ENCODE measurements around the gene TRPV3. TPM values are rescaled to one million over a fixed set of nuclear protein-coding genes. Genes with fewer than 3 reads are reported as not detected.
"Not testable (repeated sequence)": the region's sequence is repeated elsewhere in the genome, so short reads cannot be mapped to it uniquely, and the experiment has no call there.

Gene TRPV3
- total RNA-seq, 1 experiment from 2014 or later = under 0.01 TPM

DNA sequence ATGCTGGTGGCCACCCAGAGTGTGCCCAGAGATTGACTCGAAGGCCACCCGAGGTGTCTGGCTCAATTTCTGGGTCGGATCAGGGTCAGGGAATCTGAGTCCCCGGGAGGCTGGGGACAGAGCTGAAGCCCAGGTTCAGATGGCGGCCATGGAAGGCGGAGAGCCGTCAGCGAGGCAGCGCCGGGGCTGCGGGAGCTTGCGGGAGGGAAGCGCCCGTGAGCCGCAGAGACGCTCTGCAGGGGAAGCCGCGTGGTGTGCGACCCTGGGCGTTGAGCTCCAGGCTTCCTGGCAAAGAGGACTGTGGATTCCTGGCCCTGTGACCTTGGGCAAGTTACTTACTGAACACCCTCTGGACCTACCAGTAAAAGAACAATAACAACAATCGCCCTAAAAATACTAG is 85.5 kb downstream of the TRPV3 start:
- no peak for DNase-seq (ENCODE audit: low read depth)

DNA sequence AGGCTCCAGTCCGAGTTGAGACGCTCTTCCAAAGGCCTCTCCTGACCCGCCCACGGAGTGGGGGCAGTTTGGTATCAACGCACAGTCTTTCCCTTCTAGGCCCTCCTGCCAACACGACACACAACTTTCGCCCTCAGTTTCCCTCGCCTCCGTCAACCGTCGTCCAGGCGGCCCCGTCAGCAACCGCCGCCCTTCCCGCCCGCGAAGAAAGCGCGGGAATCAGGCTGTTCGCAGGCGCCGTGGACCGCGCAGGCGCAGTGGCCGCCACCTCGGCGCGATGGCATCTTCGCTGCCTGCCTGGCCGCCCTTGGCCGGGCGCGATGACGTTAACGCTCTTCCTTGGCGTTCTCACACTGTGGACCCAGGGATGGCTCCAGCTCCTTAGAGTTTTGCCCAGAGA is 86.0 kb downstream of the TRPV3 start, which contains the start of gene SPATA22:
Gene SPATA22, minus strand, starts transcription at position 221 of the 400 bp plus-strand sequence. CDS start 2,494 bp downstream, outside the sequence.
- DNase-seq (ENCODE audit: low read depth) = no peak

GRCh38 chr17:3469529-3469928 is 88.1 kb downstream of the TRPV3 start:
- DNase-seq (ENCODE audit: low read depth) = no peak

GRCh38 chr17:3466355-3466754 is 91.3 kb downstream of the TRPV3 start:
- DNase-seq (ENCODE audit: low read depth) = not testable (repeated sequence)

Other genes with a start within 250 kb of the TRPV3 start
- gene OR3A2, start 171.5 kb downstream of the TRPV3 start, total RNA-seq (2014; rRNA removed; shearing (Covaris generic)) = not detected in 2 replicates
- gene OR1E1, start 159.4 kb downstream of the TRPV3 start, total RNA-seq (2014; rRNA removed; shearing (Covaris generic)) = not detected in 2 replicates
- gene OR3A3, start 146.4 kb downstream of the TRPV3 start, total RNA-seq (2014; rRNA removed; shearing (Covaris generic)) = not detected in 2 replicates
- gene OR1E2, start 124.0 kb downstream of the TRPV3 start, total RNA-seq (2014; rRNA removed; shearing (Covaris generic)) = not detected in 2 replicates
- not detected in 2 replicates for gene SPATA22, start 86.0 kb downstream of the TRPV3 start, total RNA-seq (2014; rRNA removed; shearing (Covaris generic))
- 0.10 and 1.2 TPM in 2 replicates for gene ASPA, start 81.8 kb downstream of the TRPV3 start, total RNA-seq (2014; rRNA removed; shearing (Covaris generic))
- 0.72 and 0.78 TPM in 2 replicates for gene TRPV1, start 51.6 kb upstream of the TRPV3 start, total RNA-seq (2014; rRNA removed; shearing (Covaris generic))
- gene SHPK, start 78.4 kb upstream of the TRPV3 start, total RNA-seq (2014; rRNA removed; shearing (Covaris generic)) = 9.2 and 11.3 TPM in 2 replicates
- gene CTNS, start 78.9 kb upstream of the TRPV3 start, total RNA-seq (2014; rRNA removed; shearing (Covaris generic)) = 9.9 and 10.3 TPM in 2 replicates
- 113 and 148 TPM in 2 replicates for gene TAX1BP3, start 110.8 kb upstream of the TRPV3 start, total RNA-seq (2014; rRNA removed; shearing (Covaris generic))
- gene EMC6, start 111.0 kb upstream of the TRPV3 start, total RNA-seq (2014; rRNA removed; shearing (Covaris generic)) = 47.9 and 64.7 TPM in 2 replicates
- gene P2RX5, start 138.3 kb upstream of the TRPV3 start, total RNA-seq (2014; rRNA removed; shearing (Covaris generic)) = 0.29 and 0.36 TPM in 2 replicates
- gene HASPIN, start 166.1 kb upstream of the TRPV3 start, total RNA-seq (2014; rRNA removed; shearing (Covaris generic)) = 11.7 and 14.2 TPM in 2 replicates
- 56.0 and 66.8 TPM in 2 replicates for gene ITGAE, start 243.4 kb upstream of the TRPV3 start, total RNA-seq (2014; rRNA removed; shearing (Covaris generic))